ENCODE measurements around the gene CAMKMT.

GRCh38 chr2:44655401-44655864 lies 293.7 kb downstream of the CAMKMT start:
- no peak for TF ChIP-seq CTCF (conservative IDR thresholded peaks at IDR 0.05; ENCODE audit: low read length)
- TF ChIP-seq EZH2phosphoT487 (IDR thresholded peaks at IDR 0.05; ENCODE audit: borderline replicate concordance, low read depth, low read length), result no peak
